ENCODE results near the gene GIT2. TPM values are rescaled to one million over a fixed set of nuclear protein-coding genes. Genes with fewer than 3 reads are reported as not detected.
A peak's percentile ranks its signal among the peaks of the same experiment; 100 is the strongest.

The GIT2 gene
- total RNA-seq, 1 donor from 2014 or later: 37.6 TPM

DNA sequence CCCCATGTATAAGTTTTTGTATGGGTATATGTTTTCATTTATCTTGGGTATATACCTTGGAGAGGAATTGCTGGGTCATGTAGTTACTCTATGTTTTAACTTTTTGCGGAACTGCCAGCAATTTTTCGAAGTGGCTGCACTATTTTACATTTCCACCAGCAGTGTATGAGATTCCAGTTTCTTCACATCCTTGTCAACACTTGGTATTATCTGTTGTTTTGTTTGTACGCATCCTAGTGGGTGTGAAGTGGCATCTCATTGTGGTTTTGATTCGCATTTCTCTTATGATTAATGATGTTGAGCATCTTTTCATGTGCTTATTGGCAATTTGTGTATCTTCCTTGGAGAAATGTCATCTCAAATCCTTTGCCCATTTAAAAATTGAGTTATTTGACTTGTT is 9.9 kb upstream of the GIT2 start:
- H3K9me3 ChIP-seq (ENCODE audit: control insufficient read depth in 3 of 3, low read length in 3 of 3): no peaks in the 10 kb centered on the region
- no peaks in the 10 kb centered on the region for H3K27me3 ChIP-seq (ENCODE audit: control insufficient read depth in 3 of 3, insufficient read depth in 3 of 3, low read length in 3 of 3)
- H3K4me3 ChIP-seq (ENCODE audit: low read length in 3 of 3): no peak overlapping the region
- H3K27ac ChIP-seq (ENCODE audit: low read depth, low read length): no peak overlapping the region
- peaks cover 0 to 6% (median 3%) of the 10 kb centered on the region in 3 donors for H3K36me3 ChIP-seq (ENCODE audit: control insufficient read depth in 3 of 3, insufficient read depth in 3 of 3, low read length in 3 of 3)
- peaks cover 0 to 5% (median 0%) of the 10 kb centered on the region in 3 donors for H3K4me1 ChIP-seq (ENCODE audit: control insufficient read depth in 3 of 3, insufficient read depth in 3 of 3, low read length in 3 of 3)
- no peak overlapping the region for H3K9ac ChIP-seq (ENCODE audit: low read depth in 1 of 3, low read length in 3 of 3)

DNA sequence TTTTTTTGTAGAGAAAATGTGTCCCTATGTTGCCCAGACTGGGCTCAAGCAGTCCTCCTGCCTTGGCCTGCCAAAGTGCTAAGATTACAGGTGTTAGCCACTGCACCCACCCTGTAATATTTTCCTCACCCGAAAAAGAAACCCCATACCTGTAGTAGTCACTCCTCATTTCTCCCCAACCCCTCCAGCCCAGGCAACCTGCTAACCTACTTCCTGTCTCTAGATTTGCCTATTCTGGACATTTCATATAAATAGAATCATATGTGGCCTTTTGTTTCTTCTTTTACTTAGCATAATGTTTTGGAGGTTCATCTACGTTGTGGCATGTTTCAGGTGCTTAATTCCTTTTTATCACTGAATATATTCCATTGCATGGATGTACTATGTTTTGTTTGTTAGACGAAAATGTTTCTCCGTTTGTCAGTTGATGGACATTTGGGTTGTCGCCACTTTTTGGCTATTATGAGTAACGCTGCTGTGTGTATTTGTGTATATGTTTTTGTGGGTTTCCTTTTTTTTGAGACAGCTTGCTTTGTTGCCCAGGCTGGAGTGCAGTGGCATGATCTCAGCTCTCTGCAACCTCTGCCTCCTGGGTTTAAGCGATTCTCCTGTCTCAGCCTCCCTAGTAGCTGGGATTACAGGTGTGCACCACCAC is 9.3 kb upstream of the GIT2 start:
- Histone ChIP-seq H3K4me3 (ENCODE audit: low read length in 3 of 3) (no peak overlapping the region), H3K27ac (ENCODE audit: low read depth, low read length) (no peak overlapping the region), H3K4me1 (ENCODE audit: control insufficient read depth in 3 of 3, insufficient read depth in 3 of 3, low read length in 3 of 3) (peaks cover under 1 to 8% (median under 1%) of the 10 kb centered on the region in 3 donors), H3K9me3 (ENCODE audit: control insufficient read depth in 3 of 3, low read length in 3 of 3) (no peaks in the 10 kb centered on the region), H3K9ac (ENCODE audit: low read depth in 1 of 3, low read length in 3 of 3) (no peak overlapping the region), H3K36me3 (ENCODE audit: control insufficient read depth in 3 of 3, insufficient read depth in 3 of 3, low read length in 3 of 3) (peaks cover 0 to 6% (median 3%) of the 10 kb centered on the region in 3 donors), H3K27me3 (ENCODE audit: control insufficient read depth in 3 of 3, insufficient read depth in 3 of 3, low read length in 3 of 3) (no peaks in the 10 kb centered on the region)

DNA sequence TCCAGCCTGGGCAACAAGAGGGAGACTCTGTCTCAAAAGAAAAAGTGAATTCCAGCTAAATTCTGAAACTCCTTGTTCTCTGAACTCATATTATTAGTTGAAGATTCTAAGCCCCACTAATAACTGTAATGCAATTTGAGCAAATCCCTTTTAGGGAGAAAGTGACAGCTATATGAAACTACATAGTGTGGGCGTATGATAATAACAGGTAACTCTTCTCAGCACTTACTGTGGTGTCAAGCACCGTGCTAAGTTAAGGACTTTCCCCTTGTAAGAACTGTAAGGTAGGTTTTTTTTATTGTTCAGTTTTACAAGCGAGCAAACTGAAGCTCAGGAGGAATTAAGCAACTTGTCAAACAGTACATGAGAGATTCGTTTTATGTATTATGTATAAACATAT is 8.4 kb upstream of the GIT2 start:
- no peak overlapping the region for H3K9ac ChIP-seq (ENCODE audit: low read depth in 1 of 3, low read length in 3 of 3)
- no peak overlapping the region for H3K27ac ChIP-seq (ENCODE audit: low read depth, low read length)
- peaks cover 6 to 13% (median 6%) of the 10 kb centered on the region in 3 donors for H3K4me1 ChIP-seq (ENCODE audit: control insufficient read depth in 3 of 3, insufficient read depth in 3 of 3, low read length in 3 of 3)
- no peaks in the 10 kb centered on the region for H3K27me3 ChIP-seq (ENCODE audit: control insufficient read depth in 3 of 3, insufficient read depth in 3 of 3, low read length in 3 of 3)
- peaks cover 0 to 6% (median 3%) of the 10 kb centered on the region in 3 donors for H3K36me3 ChIP-seq (ENCODE audit: control insufficient read depth in 3 of 3, insufficient read depth in 3 of 3, low read length in 3 of 3)
- no peak overlapping the region for H3K4me3 ChIP-seq (ENCODE audit: low read length in 3 of 3)
- no peaks in the 10 kb centered on the region for H3K9me3 ChIP-seq (ENCODE audit: control insufficient read depth in 3 of 3, low read length in 3 of 3)

DNA sequence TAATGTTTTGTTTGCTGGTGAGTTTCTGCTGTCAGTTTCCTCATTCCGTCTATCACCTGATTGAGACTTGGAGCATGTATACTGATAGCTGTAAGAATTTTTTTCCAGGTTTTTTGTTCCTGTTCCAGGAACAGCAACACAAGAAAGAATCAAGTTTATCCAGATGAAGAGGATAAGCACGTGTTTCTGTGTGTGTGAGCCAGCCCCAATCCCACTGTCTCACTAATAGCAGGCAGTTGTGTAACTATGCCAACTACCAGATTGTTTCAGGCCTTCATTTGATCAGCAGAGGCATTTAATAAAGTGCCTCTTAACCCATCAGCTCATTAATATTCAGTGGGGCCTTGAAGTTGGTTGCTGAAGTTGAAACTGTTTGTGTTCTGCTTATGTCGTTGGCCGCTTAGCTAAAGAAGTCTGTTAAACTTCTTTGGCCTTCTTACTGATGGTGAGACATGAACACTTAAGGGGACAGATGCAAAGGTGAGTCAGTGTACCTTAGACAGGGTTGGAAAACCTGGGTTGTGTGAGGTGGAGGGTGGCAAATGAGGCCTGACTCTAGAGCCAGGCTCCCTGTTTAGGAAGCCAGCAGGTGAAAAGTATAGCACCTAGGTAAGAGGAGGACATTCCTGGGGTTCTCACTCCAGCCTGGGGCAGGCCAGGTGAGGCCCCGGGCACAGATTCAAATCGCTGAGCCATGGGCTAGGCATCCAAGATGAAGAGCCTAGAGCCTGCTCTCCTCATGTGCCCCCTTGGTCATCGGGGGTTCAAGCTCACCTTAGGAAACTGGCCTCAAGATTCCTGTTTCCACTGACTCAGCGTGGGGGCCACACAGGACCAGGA is 6.7 kb upstream of the GIT2 start:
- no peaks in the 10 kb centered on the region for H3K9me3 ChIP-seq (ENCODE audit: control insufficient read depth in 3 of 3, low read length in 3 of 3)
- peaks cover 12 to 20% (median 14%) of the 10 kb centered on the region in 3 donors for H3K4me1 ChIP-seq (ENCODE audit: control insufficient read depth in 3 of 3, insufficient read depth in 3 of 3, low read length in 3 of 3)
- no peaks in the 10 kb centered on the region for H3K27me3 ChIP-seq (ENCODE audit: control insufficient read depth in 3 of 3, insufficient read depth in 3 of 3, low read length in 3 of 3)
- no peak overlapping the region for H3K27ac ChIP-seq (ENCODE audit: low read depth, low read length)
- no peak overlapping the region for H3K4me3 ChIP-seq (ENCODE audit: low read length in 3 of 3)
- no peak overlapping the region for H3K9ac ChIP-seq (ENCODE audit: low read depth in 1 of 3, low read length in 3 of 3)
- H3K36me3 ChIP-seq (ENCODE audit: control insufficient read depth in 3 of 3, insufficient read depth in 3 of 3, low read length in 3 of 3): peaks cover 0 to 6% (median 3%) of the 10 kb centered on the region in 3 donors

DNA sequence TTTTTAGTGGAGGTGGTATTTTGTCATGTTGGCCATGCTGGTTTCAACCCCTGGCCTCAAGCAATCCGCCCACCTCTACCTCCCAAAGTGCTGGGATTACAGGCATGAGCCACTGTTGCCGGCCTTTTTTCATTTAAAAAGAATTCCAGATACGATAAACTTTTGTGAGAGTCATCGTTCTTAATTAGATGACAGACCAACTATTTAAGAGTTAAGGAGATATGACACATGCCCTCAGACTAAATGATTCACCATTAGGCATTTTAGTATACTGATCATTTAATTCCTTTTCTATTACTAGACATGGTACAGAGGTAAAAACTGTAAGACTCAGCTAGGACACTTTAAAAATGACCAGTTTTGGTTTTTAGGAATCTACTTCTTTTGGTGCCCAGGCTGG is 5.4 kb upstream of the GIT2 start:
- Histone ChIP-seq H3K36me3 (ENCODE audit: control insufficient read depth in 3 of 3, insufficient read depth in 3 of 3, low read length in 3 of 3) (peaks cover 0 to 6% (median 3%) of the 10 kb centered on the region in 3 donors), H3K9ac (ENCODE audit: low read depth in 1 of 3, low read length in 3 of 3) (no peak overlapping the region), H3K27me3 (ENCODE audit: control insufficient read depth in 3 of 3, insufficient read depth in 3 of 3, low read length in 3 of 3) (no peaks in the 10 kb centered on the region), H3K27ac (ENCODE audit: low read depth, low read length) (no peak overlapping the region), H3K9me3 (ENCODE audit: control insufficient read depth in 3 of 3, low read length in 3 of 3) (no peaks in the 10 kb centered on the region), H3K4me3 (ENCODE audit: low read length in 3 of 3) (no peak overlapping the region), H3K4me1 (ENCODE audit: control insufficient read depth in 3 of 3, insufficient read depth in 3 of 3, low read length in 3 of 3) (peaks cover 12 to 20% (median 15%) of the 10 kb centered on the region in 3 donors)

DNA sequence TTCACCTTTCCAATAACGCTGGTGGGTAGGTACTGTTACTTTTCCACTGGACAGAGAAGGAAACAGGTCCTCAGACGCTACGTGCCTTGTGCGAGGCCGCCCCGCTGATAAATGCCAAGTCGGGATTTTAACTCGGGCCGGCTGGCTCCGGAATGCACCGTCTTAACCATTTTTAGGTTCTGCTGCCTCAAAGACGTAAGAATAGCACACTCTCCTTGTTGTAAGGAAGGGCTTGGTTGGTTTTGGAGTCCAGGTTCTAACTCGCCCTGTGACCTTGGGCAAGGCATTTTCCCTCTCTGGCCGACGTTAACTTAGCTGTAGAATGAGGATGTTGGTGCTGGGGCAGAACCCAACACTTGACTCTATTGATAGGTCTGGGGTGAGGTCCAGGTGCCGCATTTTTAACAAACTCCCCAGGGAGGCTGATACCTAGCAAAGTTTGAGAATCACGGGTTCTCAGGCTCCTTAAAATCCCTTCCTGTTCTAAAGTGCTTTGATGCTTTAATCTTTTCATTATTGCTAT is 3.9 kb upstream of the GIT2 start:
- peak overlapping the region; percentile 81 to 98 (median 95) for H3K9ac ChIP-seq (ENCODE audit: low read depth in 1 of 3, low read length in 3 of 3)
- no peaks in the 10 kb centered on the region for H3K9me3 ChIP-seq (ENCODE audit: control insufficient read depth in 3 of 3, low read length in 3 of 3)
- peaks cover 18 to 25% (median 25%) of the 10 kb centered on the region in 3 donors for H3K4me1 ChIP-seq (ENCODE audit: control insufficient read depth in 3 of 3, insufficient read depth in 3 of 3, low read length in 3 of 3)
- H3K27me3 ChIP-seq (ENCODE audit: control insufficient read depth in 3 of 3, insufficient read depth in 3 of 3, low read length in 3 of 3): no peaks in the 10 kb centered on the region
- H3K4me3 ChIP-seq (ENCODE audit: low read length in 3 of 3): peak overlapping the region; percentile 86 to 91 (median 90)
- no peak overlapping the region for H3K27ac ChIP-seq (ENCODE audit: low read depth, low read length)
- peaks cover 0 to 6% (median 3%) of the 10 kb centered on the region in 3 donors for H3K36me3 ChIP-seq (ENCODE audit: control insufficient read depth in 3 of 3, insufficient read depth in 3 of 3, low read length in 3 of 3)

DNA sequence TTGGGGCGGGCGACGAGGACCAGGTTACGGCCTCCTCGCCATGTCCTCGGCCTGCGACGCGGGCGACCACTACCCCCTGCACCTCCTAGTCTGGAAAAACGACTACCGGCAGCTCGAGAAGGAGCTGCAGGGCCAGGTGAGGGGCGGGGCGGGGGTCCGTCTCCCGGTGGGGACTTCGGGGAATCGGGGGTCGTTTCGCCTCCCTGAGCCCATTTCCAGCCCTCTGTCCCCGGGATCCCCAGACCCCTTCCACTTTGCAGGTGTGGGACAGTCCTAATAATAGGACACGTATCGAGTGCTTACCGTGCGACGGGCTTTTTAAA is 3.4 kb upstream of the GIT2 start:
- Histone ChIP-seq H3K27me3 (ENCODE audit: control insufficient read depth in 3 of 3, insufficient read depth in 3 of 3, low read length in 3 of 3) (no peaks in the 10 kb centered on the region), H3K27ac (ENCODE audit: low read depth, low read length) (no peak overlapping the region), H3K4me1 (ENCODE audit: control insufficient read depth in 3 of 3, insufficient read depth in 3 of 3, low read length in 3 of 3) (peaks cover 22 to 29% (median 29%) of the 10 kb centered on the region in 3 donors)

DNA sequence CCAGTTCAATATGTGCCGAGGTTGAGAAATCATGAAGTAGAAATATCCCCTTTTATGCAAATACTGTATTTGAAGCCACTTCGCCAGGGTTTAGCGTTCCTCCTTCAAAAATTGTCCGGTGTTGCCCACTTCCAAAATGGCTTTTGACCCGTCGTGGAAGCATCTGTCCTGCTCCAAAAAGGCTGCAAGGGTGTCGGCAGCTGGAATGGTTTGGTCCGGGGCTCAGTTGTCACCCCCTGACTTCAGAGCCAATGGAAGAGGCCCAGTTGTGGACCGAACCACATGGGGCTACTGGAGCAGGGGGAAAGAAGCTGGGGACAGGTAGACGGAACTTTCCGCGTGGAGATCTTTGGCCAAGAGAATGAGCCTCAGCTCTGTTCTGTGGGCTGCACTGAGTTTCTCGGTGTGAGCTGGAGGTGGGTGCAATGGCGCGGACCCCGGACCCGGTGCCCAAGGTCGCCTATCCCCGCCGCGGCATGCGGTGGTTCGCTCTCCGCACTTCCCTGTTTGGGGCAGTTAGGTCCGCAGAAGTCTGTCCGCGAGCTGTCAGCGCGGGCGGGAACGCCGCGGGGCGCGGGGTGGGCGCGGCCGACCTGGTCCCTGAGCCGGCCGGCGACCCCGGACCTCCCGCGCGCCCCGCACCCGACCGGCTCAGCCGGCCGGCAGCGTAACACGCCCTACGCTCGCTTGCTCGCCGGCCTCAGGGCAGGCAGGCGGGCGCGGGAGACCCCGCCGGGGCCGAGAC is 2.9 kb upstream of the GIT2 start, which contains the start of gene ANKRD13A:
Gene ANKRD13A (plus strand): TSS at position 527 of the 745 bp plus-strand sequence. CDS start 259 bp downstream, outside the sequence.
- Histone ChIP-seq H3K4me1 (ENCODE audit: control insufficient read depth in 3 of 3, insufficient read depth in 3 of 3, low read length in 3 of 3) (peaks cover 27 to 33% (median 29%) of the 10 kb centered on the region in 3 donors), H3K27ac (ENCODE audit: low read depth, low read length) (peak within 1 kb of the TSS; percentile 86), H3K36me3 (ENCODE audit: control insufficient read depth in 3 of 3, insufficient read depth in 3 of 3, low read length in 3 of 3) (peaks cover 0 to 6% (median 3%) of the 10 kb centered on the region in 3 donors), H3K27me3 (ENCODE audit: control insufficient read depth in 3 of 3, insufficient read depth in 3 of 3, low read length in 3 of 3) (no peaks in the 10 kb centered on the region), H3K9ac (ENCODE audit: low read depth in 1 of 3, low read length in 3 of 3) (peak within 1 kb of the TSS; percentile 81 to 98 (median 95)), H3K9me3 (ENCODE audit: control insufficient read depth in 3 of 3, low read length in 3 of 3) (no peaks in the 10 kb centered on the region), H3K4me3 (ENCODE audit: low read length in 3 of 3) (peak within 1 kb of the TSS; percentile 90 to 91 (median 90))

More for the DNA sequence above, 3.4 kb upstream of the GIT2 start:
- Histone ChIP-seq H3K4me3 (ENCODE audit: low read length in 3 of 3) (peak overlapping the region; percentile 86 to 91 (median 90)), H3K36me3 (ENCODE audit: control insufficient read depth in 3 of 3, insufficient read depth in 3 of 3, low read length in 3 of 3) (peaks cover 0 to 6% (median 3%) of the 10 kb centered on the region in 3 donors), H3K9ac (ENCODE audit: low read depth in 1 of 3, low read length in 3 of 3) (peak overlapping the region; percentile 81 to 98 (median 95)), H3K9me3 (ENCODE audit: control insufficient read depth in 3 of 3, low read length in 3 of 3) (no peaks in the 10 kb centered on the region)

DNA sequence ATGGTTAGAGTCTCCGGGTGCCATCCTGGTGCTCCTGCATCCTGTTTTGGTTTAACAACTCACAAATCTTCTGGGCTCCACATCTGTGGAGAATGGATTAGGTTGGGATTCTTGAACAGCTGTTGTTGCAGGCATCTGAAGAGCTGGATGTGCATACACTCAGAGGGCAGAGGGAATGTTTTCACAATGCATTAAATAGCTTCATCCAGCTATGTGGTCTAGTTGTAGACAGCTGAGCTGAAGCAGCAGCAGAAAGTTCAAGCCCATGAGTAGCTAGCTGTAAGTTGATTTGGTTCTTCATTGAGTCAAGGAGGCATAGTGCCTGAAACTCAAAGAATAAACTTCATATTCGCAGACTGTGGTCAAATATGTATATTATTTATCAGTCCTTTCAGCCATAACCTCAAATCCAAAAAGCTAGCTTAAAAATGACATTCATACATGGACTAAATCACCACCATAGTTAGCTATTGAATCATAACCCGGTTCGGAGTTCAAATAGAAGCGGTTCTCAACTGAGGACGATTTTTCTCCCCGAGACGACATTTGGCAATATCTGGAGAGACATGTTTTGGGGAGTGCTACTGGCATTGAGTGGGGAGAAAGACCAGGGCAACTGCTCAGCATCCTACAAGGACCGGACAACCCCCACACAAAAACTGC is 2.2 kb upstream of the GIT2 start:
- no peaks in the 10 kb centered on the region for H3K9me3 ChIP-seq (ENCODE audit: control insufficient read depth in 3 of 3, low read length in 3 of 3)
- no peaks in the 10 kb centered on the region for H3K27me3 ChIP-seq (ENCODE audit: control insufficient read depth in 3 of 3, insufficient read depth in 3 of 3, low read length in 3 of 3)
- peak overlapping the region; percentile 90 to 91 (median 90) for H3K4me3 ChIP-seq (ENCODE audit: low read length in 3 of 3)
- H3K4me1 ChIP-seq (ENCODE audit: control insufficient read depth in 3 of 3, insufficient read depth in 3 of 3, low read length in 3 of 3): peaks cover 27 to 33% (median 33%) of the 10 kb centered on the region in 3 donors
- peak overlapping the region; percentile 86 for H3K27ac ChIP-seq (ENCODE audit: low read depth, low read length)
- H3K9ac ChIP-seq (ENCODE audit: low read depth in 1 of 3, low read length in 3 of 3): peak overlapping the region; percentile 81 to 98 (median 95)
- peaks cover 0 to 3% (median 3%) of the 10 kb centered on the region in 3 donors for H3K36me3 ChIP-seq (ENCODE audit: control insufficient read depth in 3 of 3, insufficient read depth in 3 of 3, low read length in 3 of 3)

All from skeletal muscle tissue (tissue), 4 donors.